OCI-M1 (cell line): ENCODE measurements around the gene SKA1.
A peak's percentile ranks its signal among the peaks of the same experiment; 100 is the strongest.
"Not testable (repeated sequence)": the region's sequence is repeated elsewhere in the genome, so short reads cannot be mapped to it uniquely, and the experiment has no call there.

ENCODE experiments used
- DNase-seq: peaks from one replicate; lab custom pipeline; 2025; lab: John Stamatoyannopoulos, UW

The SKA1 gene

DNA sequence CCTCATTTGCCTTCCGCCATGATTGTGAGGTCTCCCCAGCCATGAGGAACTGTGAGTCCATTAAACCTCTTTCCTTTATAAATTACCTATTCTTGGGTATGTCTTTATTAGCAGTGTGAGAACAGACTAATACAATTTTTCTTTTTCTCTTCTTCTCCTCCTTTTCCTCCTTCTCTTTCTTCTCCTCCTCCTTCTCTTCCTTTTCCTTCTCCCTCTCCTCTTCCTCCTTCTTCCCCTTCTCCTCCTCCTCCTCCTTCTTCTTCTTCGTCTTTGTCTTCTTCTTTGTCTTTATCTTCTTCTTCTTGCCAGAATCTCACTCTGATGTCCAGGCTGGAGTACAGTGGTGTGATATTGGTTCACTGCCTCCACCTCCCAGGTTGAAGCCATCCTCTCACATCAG is 20.2 kb downstream of the SKA1 start:
- no peak for DNase-seq

DNA sequence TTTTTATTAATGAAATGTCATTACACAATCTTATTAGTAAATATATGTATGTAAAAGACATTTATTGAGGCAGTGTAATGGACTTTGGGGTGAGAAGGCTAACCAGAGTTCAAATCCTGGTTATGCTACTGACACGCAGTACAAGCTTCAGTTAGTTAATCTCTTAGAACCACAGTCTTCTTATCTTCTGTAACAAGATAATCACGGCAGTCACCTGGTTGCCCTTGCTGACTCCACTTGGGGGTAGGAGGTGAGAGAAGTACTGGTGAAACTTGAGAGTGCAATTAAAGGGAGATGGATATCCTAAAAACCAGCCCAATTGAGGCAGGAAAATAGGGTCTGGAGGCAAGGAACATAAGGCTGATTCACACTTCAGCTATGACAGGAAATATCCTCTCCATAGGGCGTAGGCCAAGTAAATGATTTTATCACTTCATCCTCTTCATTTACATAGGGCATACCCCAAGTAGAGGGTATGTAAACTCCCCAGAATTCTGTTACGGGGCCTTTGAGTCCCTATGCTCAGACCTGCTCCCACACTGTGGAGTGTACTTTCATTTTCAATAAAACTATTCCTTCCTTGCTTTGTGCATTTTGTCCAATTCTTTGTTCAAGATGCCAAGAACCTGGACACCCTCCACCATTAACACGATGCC is 21.3 kb downstream of the SKA1 start:
- DNase-seq = peak; percentile 27

DNA sequence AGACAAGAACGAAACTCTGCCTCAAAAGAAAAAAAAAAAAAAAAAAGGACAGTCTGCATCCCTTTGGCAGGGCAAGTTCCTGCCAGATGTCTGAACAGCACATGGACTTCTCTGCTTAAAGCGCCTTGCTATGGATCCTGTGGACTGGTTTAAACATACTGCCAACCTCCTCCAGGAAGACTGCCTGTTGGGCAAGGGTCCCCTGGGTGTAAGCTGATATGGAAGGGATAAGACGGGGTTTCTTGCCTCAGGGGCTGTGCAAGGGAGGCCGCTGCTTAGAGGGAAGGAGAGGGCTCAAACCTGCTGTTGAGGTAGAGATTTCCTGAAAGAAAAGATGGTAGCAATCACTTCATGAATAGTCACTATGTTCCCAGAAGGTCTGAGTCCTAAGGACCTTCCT is 22.2 kb downstream of the SKA1 start:
- no peak for DNase-seq

DNA sequence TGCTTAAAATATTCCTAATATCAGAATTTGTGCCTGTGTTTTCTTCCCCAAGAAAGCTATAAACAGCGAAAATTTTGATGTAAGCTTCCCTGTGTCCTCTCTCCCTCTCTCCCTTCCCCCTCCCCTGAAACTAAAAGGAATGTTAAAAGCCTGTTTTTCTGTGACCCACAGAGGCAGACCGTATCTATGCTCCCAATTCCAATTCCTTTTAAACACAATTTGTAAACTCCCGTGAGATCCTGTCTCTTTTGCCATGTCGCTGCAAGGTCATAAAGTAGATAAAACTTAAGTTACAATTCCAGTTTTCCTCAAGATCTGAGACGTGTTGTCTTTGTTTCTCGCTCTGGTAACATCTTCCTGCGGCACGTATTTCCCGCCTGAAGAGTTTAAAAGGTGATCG is 23.3 kb downstream of the SKA1 start:
- no peak for DNase-seq

DNA sequence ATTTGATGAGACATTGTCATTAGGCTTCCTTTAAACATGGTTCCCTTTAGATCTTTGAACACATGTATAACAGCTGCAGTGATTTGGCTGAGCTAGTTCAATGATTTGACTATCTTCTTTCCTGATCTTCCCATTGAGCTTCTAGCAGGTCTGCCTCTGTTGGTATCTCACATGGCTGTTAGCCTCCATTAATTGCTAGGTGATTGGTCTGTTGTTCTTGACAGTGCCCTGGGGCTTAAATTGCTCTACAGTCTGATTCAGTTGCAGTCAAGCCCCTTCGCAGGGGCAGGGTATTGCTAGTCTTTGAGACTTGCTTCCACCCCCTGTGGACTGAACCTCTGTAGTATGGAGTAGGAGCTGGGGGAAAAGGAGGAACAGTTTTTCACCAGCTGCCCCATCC is 24.1 kb downstream of the SKA1 start:
- DNase-seq = no peak

DNA sequence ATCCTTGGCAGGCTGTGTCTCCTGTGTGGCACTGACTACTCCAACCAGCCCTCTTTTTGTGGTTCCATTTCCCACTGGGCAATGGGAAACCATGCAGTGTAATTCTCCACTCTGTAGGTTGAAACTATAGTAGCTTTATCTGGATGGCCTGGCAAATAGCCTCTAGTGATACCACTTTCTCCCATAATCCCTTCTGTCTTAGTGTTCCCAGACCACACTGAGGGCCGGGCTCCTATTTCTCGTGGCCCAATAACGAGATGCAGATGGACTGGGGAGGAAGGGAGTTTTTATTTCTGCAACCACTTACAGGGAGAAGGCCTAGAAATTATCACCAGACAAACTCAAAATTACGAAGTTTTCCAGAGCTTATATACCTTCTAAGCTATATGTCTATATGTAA is 24.7 kb downstream of the SKA1 start:
- DNase-seq = no peak

DNA sequence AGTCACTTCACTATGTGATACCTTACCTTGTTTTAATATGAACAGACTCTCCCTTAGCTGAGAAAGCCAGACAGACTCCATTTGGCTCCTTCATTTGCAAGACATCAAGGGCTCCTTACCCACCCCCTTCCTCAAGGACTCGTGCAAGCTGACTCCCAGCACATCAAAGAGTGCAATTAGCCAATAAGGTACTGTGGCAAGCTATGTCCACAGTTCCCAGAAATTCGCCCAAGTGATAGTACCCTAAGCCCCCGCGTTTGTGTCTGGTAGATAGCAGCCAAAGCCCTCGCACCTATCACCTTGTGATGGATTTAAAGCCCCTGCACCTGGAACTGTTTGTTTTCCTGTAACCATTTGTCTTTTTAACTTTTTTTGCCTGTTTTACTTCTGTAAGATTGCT is 25.6 kb downstream of the SKA1 start:
- not testable (repeated sequence) for DNase-seq

DNA sequence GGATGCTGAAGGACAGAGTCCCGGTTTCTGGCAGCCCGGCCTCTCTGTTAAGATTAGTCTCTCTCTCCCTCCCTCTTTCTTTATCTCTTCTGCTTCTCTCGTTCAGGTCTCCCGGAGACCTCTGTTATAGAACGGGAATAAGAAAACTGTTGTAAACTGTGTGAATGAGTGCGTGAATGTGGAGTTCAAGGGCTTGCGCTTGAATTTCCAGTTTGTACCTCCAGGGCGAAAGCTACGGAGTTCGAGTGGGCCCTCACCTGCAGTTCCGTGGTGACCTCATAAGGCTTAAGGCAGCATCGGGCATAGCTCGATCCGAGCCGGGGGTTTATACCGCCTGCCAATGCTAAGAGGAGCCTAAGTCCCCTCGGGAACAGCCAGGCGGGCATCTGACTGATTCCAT is 26.4 kb downstream of the SKA1 start:
- no peak for DNase-seq

DNA sequence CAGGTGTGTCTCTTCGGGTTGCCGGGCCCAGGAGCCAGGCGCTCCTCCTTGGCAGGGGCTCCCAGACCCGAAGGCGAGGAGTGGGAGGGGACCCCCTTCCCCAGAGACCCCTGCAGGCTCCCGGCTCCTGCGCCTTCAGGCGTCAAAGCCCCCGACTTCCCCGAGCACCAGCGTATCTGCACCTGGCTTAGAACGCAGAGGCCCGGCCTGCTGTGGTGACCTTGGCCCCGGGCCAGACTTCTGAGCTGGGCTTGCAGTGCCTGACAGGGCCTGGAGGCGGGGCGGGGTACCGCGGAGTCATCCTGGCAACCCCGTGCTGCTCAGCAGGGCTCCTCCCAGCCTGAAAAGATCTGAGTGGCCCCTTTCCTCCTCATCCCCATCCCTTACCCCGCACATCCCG is 27.0 kb downstream of the SKA1 start:
- DNase-seq = peak; percentile 28

DNA sequence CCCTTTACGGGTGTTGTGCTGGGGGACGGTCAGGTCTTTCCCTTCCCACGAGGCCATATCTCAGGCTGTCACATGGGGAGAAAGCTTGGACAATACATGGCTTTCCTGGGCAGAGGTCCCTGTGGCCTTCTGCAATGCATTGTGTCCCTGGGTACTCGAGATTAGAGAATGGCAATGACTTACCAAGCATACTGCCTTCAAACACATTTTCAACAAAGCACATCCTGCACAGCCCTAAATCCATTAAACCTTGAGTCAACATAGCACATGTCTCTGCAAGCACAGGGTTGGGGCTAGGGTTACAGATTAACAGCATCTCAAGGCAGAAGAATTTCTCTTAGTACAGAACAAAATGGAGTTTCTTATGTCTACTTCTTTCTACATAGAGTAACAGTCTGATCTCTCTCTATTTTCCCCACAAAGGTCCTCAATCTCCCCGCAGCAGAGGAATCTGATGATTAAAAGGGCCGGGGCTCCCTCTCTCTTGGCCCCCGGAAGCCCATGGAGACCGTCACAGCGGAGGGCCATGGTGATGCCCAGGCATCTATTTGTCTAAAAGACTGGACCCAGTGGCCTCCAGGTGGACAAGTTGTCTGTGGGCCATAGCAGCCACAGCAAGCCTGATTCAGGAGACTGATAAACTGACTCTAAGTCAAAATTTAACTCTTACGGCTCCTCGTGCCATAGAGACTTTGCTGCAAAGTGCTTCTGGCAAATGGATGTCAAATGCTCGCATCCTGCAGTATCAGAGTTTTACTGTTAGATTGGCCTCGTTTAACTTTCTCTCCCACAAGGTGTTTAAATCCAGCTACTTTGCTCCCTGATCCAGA is 30.1 kb downstream of the SKA1 start:
- DNase-seq = peak; percentile 6

DNA sequence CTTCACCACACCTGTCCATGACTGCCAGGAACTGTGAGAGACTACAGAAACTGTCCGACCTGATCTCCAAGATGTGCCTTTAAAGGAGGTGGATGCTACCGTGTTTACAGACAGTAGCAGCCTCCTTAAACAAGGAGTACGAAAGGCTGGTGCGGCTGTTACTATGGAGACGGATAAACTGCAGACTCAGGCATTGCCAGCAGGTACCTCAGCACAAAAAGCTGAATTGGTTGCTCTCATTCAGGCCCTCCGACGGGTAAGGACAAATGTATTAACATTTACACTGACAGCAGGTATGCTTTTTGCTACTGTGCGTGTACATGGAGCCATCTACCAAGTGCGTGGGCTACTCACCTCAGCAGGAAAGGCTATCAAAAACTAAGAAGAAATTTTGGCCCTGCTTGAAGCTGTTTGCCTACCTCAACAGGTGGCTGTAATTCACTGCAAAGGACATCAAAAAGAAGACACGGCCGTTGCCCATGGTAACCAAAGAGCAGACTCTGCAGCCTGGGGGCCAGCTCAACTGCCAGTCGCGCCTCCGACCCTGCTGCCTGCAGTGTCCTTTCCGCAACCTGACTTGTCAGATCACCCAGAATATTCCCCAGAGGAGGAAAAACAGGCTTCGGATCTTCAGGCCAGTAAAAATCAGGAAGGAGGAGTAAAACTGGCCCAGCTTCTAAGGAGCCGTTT is 30.9 kb downstream of the SKA1 start:
- DNase-seq = no peak

DNA sequence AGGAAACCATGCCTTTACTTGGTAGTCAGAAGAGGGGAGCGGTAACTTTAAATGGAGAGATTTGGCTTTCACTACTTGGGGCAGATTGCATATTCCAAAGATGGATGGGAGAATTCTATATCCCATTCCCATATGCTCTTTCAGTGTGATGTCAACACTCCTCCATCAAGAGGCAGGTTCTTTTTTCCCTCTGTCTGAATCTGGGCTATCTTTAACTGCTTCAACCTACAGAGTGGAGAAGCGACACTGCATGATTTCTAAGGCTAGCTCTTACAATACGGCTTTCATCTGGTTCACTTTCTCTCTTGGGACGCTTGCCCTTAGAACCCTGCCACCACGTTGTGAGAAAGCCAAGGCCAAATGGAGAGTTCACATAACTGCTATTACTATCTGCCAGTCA is 34.4 kb downstream of the SKA1 start:
- no peak for DNase-seq

DNA sequence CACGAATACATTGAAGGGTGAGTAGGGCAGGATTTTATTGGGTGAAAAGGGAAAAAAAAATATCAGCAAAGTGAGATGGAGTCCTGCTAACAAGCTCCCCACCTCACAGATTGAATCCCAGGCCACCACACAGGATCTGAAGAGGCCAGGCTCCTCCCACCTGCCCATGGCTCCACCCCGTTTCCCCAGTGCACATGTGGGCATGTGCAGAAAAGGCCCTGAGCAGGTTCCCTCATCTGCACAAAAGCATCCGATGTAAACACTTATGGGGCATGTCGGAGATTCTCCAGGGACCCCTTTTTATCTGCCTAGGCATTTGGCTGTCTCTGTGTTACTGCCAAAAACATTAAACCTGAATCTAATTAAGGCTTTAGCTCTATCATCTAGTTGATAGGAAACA is 35.2 kb downstream of the SKA1 start:
- no peak for DNase-seq

DNA sequence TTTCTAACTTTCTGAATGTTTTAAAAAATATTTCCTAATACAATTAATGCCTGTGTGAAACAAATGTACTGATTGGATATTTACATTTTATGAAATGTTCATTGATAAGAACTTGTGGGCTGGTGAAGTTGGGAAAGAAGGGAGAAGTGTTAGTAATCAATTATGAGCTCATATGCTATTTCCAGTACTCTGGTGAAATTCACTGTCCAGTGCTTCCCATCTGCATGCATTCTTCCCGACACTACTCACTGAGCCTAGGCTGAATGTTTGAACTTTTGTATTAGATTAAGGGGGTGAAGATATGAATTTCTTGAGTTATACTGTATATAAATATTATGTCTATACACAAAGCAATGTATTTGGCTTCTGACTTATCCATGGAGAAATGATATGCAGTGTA is 36.0 kb downstream of the SKA1 start:
- no peak for DNase-seq

DNA sequence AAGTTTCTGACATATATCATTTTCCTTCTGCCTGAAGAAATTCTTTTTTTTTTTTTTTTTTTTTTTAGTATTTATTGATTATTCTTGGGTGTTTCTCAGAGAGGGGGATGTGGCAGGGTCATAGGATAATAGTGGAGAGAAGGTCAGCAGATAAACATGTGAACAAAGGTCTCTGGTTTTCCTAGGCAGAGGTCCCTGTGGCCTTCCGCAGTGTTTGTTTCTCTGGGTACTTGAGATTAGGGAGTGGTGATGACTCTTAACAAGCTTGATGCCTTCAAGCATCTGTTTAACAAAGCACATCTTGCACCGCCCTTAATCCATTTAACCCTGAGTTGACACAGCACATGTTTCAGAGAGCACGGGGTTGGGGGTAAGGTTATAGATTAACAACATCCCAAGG is 42.0 kb downstream of the SKA1 start:
- DNase-seq = not testable (repeated sequence)

DNA sequence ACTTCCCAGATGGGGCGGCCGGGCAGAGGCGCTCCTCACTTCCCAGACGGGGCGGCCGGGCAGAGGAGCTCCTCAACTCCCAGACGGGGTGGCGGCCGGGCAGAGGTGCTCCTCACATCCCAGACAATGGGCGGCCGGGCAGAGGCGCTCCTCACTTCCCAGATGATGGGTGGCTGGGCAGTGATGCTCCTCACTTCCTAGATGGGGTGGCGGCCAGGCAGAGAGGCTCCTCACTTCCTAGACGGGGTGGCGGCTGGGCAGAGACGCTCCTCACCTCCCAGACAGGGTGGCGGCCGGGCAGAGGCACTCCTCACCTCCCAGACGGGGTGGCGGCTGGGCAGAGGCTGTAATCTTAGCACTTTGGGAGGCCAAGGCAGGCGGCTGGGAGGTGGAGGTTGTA is 42.9 kb downstream of the SKA1 start:
- not testable (repeated sequence) for DNase-seq

DNA sequence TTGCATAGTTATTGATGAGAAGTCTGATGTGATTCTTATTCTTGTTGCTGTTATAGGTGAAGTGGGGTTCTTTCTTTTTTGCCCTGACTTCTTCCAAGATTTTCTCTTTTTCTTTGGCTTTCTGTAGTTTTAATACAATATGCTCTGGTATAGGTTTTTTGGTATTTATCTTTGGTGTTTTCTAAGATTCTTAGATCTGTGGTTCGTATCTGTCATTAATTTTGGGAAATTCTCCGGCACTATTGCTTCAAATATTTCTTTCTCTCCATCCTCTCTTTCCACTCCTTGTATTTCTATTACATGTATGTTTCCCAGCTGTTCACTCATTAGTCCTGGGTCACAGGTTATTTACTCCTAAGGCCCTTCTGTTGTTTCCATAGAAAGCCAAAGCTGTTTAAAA is 43.8 kb downstream of the SKA1 start:
- DNase-seq = no peak

DNA sequence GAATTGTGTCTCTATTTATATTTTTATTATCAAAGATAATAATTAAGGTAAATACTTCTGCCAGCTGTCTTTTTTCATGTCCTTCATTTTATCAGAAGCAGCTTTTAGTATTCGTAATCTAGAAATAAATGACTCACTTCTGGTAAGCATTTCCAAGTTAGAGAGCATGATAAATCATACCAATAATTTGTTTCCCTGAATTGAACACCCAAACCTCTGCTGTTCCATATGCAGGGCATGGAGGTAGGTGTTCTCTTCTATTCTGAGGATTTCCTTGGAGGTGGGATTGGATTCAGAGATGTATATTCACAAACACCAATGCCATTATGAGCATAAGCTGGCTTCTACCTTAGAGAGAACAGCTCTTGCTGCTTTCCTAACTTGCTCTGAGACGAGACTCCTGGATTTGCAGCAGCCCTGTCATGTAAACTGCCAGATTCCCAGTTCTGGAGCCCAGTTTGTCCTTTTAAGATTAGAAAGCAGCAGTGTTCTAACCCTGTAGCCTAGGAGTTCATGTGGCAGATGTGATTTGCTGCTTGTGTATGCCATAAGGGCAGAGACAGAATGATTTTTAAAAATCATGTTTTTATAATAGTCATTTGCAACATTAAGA is 47.5 kb downstream of the SKA1 start:
- no peak for DNase-seq

DNA sequence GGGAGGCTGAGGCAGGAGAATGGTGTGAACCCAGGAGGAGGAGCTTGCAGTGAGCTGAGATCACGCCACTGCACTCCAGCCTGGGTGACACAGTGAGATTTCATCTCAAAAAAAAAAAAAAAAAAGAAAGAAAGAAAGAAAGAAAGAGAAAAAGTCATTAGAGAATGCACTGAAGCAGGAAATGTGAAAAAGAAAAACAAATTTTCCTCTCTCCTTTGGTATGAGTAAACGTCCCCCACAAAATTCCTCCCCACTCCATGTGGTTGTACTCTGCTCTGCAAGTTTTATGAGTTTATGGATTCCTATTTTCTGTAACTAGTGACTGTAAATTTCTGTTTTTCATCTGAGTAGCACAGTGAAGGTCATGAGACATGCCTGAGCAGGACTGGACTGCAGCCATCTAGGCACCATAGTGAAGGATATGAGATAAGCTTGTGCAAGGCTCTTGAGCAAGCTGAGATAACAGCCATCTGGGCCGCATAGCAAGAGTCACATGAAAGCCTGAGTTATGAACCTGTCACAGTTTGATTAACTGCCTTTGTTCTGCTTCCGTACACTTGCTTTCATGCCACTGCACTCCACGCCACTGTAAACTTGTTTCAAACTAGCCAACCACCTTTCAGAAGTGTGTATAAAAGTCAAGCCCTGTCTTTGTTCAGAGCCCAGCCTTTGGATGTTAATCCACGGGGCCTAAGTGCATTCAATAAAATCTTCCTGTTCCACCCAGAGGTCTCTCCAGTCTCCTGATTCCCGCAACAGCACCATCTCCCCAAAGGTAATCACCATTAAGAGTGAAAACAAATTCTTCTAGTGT is 50.2 kb downstream of the SKA1 start:
- DNase-seq = peak; percentile 94

DNA sequence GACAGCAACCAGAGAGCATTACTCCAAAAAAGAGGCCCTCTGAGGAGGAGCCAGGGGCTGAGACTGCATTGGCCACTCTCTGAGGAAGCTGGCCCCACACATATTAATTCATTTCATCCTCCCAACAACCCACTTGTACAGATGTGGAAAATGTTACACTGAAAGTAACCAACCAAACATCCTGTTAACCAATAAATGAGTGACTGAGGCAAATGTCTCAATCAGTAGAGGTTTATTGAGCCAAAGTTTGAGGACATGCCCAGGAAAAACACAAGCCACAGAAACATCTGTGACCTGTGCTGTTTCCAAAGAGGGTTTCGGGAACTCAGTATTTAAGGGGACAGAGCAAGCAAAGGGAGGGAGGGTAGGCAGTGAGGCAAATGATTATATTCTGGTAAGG is 53.0 kb downstream of the SKA1 start:
- no peak for DNase-seq

DNA sequence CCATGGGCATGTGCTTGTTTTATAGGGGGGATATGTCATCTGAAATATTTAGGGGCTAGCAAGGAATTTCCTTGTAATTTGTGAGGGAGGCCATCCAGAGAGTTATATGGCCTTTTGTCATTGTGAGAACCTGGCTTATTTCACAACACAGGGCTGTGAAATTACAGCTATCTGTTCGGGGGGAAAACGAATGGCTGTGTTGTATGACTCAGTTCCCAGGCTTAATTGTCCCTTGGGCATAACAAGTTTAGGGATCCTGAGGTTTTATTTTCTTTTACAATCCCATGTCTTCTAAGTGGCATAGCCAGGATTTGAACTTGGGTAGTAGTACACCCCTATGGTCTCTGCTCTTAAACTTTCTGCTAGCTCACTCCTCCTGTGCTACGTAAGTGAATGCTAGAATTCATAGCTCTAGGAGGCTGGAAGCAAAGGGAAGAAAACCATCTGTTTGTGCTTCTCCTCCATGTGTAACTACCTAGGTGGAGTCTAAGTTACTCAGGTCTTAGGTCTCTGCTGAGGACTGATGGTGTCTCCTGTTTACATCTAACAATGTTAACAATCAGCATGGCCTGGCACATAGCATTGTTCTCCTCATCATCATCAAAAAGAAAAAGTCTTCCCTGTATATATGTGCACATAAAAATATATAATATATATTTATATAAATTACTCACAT is 53.8 kb downstream of the SKA1 start:
- no peak for DNase-seq
